Mucosa of stomach (tissue), 1 donor: ENCODE data around the gene NMB.
"Not testable (repeated sequence)": the region's sequence is repeated elsewhere in the genome, so short reads cannot be mapped to it uniquely, and the experiment has no call there.

ENCODE experiments used
- H3K27me3 ChIP-seq: one replicate; pipeline ENCODE4 v1.7.0; 2013; ENCODE audit warnings: mild to moderate bottlenecking, low read length; ENCODE audit not compliant: control insufficient read depth, insufficient read depth
- H3K36me3 ChIP-seq: one replicate; pipeline ENCODE4 v1.7.0; 2013; ENCODE audit warnings: low read length; ENCODE audit not compliant: control insufficient read depth, insufficient read depth
- H3K4me1 ChIP-seq: one replicate; pipeline ENCODE4 v1.7.0; 2013; ENCODE audit warnings: mild to moderate bottlenecking, low read length; ENCODE audit not compliant: control insufficient read depth, insufficient read depth
- H3K4me3 ChIP-seq: one replicate; pipeline ENCODE4 v1.7.0; 2013; ENCODE audit warnings: low read length
- H3K9ac ChIP-seq: one replicate; pipeline ENCODE4 v1.7.0; 2013; ENCODE audit warnings: mild to moderate bottlenecking, low read length, moderate library complexity
- H3K9me3 ChIP-seq: one replicate; pipeline ENCODE4 v1.7.0; 2013; ENCODE audit warnings: mild to moderate bottlenecking, low read length, moderate library complexity; ENCODE audit not compliant: control insufficient read depth
- donor health status: Pancreatic carcinoma.

NMB gene

GRCh38 chr15:84653584-84653909 is 4.5 kb downstream of the NMB start:
- Histone ChIP-seq H3K9me3 (no peaks in the 10 kb centered on the region), H3K27me3 (no peaks in the 10 kb centered on the region), H3K9ac (peak overlapping the region; percentile 76), H3K4me1 (peaks cover 29% of the 10 kb centered on the region), H3K4me3 (peak overlapping the region; percentile 81), H3K36me3 (peaks cover 9% of the 10 kb centered on the region)

GRCh38 chr15:84649706-84650105 is 8.3 kb downstream of the NMB start:
- Histone ChIP-seq H3K4me3 (no peak overlapping the region), H3K36me3 (peaks cover 29% of the 10 kb centered on the region), H3K9ac (no peak overlapping the region)

DNA sequence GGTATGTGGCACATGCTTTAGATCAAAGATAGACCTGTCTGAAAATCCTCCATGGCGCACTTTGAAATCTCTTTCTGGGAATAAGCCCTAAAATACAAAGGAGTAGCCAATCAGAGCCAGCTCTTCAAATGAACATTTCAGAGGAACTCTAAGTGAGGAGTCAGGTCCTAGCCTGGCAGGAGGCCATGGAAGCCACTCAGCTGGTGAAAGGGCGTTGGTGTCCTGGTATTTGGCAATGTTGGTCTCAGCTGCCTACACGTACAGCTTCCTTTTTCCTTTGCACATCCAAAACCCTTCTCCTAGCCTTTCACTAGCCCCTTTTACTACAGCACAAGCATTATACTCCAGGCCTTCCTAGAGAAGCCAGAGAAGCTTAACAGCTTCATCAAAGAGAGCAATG is 9.5 kb downstream of the NMB start:
- Histone ChIP-seq H3K27me3 (no peaks in the 10 kb centered on the region), H3K9ac (no peak overlapping the region), H3K4me3 (no peak overlapping the region), H3K9me3 (no peaks in the 10 kb centered on the region), H3K36me3 (peaks cover 29% of the 10 kb centered on the region), H3K4me1 (peaks cover 10% of the 10 kb centered on the region)

More at GRCh38 chr15:84649706-84650105, 8.3 kb downstream of the NMB start:
- Histone ChIP-seq H3K9me3 (no peaks in the 10 kb centered on the region), H3K27me3 (no peaks in the 10 kb centered on the region), H3K4me1 (peaks cover 12% of the 10 kb centered on the region)

DNA sequence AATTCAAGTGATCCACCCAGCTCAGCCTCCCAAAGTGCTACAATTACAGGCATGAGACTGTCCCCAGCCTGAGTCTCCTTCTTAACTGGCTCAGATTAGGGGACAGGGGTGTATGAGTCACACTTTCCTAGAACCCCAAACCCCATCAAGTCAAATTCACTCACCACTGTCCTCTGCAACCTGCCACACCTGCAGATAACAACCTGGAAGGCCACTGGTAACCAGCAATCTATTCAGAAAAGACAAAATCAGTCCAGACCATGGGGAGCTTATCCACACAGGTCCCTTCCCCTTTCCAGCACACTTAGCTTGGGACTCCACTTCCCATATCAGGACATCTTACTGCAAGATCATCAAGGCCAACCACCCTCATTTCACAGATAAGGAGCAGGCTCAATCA is 10.3 kb downstream of the NMB start:
- no peak overlapping the region for H3K9ac ChIP-seq
- H3K4me3 ChIP-seq: no peak overlapping the region
- no peaks in the 10 kb centered on the region for H3K27me3 ChIP-seq
- H3K36me3 ChIP-seq: peaks cover 29% of the 10 kb centered on the region
- no peaks in the 10 kb centered on the region for H3K9me3 ChIP-seq
- H3K4me1 ChIP-seq: peaks cover 2% of the 10 kb centered on the region

- Histone ChIP-seq H3K4me3 (no peak overlapping the region), H3K27me3 (no peaks in the 10 kb centered on the region), H3K4me1 (no peaks in the 10 kb centered on the region), H3K9ac (no peak overlapping the region), H3K36me3 (peaks cover 29% of the 10 kb centered on the region), H3K9me3 (no peaks in the 10 kb centered on the region)
Observed at GRCh38 chr15:84645997-84646396, 12.0 kb downstream of the NMB start.

- no peak overlapping the region for H3K4me3 ChIP-seq
- no peak overlapping the region for H3K9ac ChIP-seq
- H3K36me3 ChIP-seq: peaks cover 32% of the 10 kb centered on the region
- H3K27me3 ChIP-seq: no peaks in the 10 kb centered on the region
- no peaks in the 10 kb centered on the region for H3K9me3 ChIP-seq
- no peaks in the 10 kb centered on the region for H3K4me1 ChIP-seq
Observed at GRCh38 chr15:84645496-84645895, 12.5 kb downstream of the NMB start.

DNA sequence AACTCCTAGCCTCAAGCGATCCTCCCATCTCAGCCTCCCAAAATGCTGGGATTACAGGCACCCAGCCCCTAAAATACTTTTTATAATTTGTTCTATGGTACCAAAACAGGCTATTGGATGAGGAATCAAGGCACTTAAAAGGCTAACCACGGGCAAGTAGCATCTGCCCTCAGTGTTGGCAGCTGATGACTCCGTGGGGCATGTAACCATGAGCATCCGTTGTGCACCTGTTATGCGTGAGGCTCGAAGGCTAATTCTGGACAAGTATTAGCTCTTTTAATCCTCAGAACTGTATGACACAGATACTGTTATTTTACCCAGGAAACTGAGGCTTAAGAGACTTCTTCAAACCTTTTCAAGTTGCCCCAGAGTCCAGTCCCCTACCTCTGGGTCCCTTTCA is 14.2 kb downstream of the NMB start:
- no peaks in the 10 kb centered on the region for H3K27me3 ChIP-seq
- H3K36me3 ChIP-seq: peaks cover 26% of the 10 kb centered on the region
- H3K9ac ChIP-seq: no peak overlapping the region
- H3K4me3 ChIP-seq: no peak overlapping the region
- H3K9me3 ChIP-seq: no peaks in the 10 kb centered on the region
- H3K4me1 ChIP-seq: no peaks in the 10 kb centered on the region

DNA sequence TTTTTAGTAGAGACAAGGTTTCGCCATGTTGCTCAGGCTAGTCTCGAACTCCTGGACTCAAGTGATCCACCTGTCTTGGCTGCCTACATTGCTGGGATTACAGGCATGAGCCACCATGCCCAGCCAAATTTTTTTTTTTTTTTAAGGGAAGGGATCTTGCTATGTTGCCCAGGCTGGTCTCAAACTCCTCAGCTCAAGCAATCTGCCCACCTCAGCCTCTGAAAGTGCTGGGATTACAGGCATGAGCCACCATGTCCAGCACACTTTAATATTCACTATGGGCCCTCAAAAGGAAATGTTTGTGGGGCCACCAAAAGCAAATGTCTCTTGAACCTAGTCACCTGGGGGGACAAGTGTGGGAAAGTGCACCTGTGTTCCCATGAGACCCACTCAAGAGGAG is 15.4 kb downstream of the NMB start:
- H3K4me1 ChIP-seq, H3K9ac ChIP-seq, H3K4me3 ChIP-seq, H3K9me3 ChIP-seq, H3K27me3 ChIP-seq: not testable (repeated sequence)
- H3K36me3 ChIP-seq: peaks cover 14% of the 10 kb centered on the region

GRCh38 chr15:84641871-84642270 is 16.1 kb downstream of the NMB start:
- H3K9ac ChIP-seq, H3K4me1 ChIP-seq, H3K4me3 ChIP-seq, H3K27me3 ChIP-seq, H3K9me3 ChIP-seq: not testable (repeated sequence)
- H3K36me3 ChIP-seq: peaks cover 11% of the 10 kb centered on the region

DNA sequence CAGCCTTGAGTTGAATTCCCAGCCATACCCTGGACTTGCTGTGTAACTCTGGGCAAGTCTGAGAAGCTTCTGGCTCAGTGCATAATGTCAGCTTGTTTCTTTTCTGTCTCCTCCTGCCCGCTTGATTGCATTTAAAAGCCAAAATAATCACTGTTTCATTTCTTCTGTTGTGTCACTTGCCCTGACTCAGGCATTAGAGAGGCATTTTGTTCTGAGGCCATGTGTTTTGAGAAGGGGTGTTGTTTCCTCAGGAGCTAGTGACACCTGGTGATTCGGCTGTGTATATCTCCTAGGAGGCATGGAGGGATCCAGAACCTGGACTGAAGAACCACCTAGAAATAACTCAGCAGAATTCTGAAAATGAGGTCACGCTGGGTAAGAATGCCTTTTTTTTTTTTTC is 19.9 kb downstream of the NMB start:
- Histone ChIP-seq H3K4me3 (no peak overlapping the region), H3K27me3 (no peaks in the 10 kb centered on the region), H3K9me3 (no peaks in the 10 kb centered on the region), H3K36me3 (peaks cover 3% of the 10 kb centered on the region), H3K4me1 (peaks cover 1% of the 10 kb centered on the region), H3K9ac (no peak overlapping the region)

DNA sequence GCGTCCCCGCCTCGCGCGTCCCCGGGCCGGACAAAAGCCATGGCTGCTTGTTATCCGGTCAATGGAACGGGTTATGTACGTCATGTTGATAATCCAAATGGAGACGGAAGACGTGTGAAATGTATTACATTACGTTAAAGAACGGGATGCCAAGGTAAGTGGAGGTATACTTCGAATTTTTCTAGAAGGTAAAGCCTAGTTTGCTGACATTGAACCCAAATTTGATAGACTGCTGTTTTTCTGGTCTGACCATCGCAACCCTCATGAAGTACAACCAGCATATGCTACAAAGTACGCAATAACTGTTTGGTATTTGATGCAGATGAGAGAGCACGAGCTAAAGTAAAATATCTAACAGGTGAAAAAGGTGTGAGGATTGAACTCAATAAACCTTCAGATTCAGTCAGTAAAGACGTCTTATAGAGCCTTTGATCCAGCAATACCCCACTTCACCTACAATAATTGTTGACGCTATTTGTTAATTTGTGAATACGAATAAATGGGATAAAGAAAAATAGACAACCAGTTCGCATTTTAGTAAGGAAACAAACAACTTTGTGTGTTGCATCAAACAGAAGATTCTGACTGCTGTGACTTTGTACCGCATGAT is 23.7 kb downstream of the NMB start:
- peaks cover 23% of the 10 kb centered on the region for H3K4me1 ChIP-seq
- H3K9me3 ChIP-seq: no peaks in the 10 kb centered on the region
- H3K9ac ChIP-seq: peak overlapping the region; percentile 78

DNA sequence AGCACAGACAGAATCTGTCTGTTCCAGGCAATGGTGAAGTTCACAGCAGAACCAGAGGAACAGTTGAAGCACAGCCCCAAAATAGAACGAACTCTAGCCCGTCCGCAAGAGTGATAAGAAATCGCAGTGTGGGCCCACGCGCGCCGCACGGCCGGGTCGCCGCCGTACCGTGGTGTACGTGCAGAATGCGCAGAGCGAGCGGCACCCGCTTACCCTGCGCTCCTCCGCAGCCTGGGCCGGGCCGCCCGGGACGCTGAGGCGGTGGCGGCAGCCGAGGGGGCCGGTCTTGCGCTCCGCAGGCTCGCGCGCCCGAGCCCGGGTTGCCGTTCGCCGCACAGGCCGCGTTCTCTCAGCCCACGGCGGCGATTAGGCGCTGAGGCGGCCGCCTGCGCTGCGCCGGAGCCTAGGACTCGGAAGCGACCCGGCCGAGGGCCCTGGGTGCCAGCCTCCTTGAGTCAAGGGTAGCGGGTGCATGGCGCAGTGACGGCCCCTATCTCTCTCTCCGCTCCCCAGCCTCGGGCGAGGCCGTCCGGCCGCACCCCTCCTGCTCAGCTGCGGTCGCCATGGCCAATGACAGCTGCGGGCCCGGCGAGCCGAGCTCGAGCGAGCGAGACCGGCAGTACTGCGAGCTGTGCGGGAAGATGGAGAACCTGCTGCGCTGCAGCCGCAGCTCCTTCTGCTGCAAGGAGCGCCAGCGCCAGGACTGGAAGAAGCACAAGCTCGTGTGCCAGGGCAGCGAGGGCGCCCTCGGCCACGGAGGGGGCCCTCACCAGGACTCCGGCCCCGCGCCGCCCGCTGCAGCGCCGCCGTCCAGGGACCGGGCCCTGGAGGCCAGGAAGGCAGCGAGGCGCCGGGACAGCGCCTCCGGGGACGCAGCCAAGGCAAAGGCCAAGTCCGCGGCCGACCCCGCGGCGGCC is 24.4 kb downstream of the NMB start:
- H3K9me3 ChIP-seq: no peaks in the 10 kb centered on the region
- peak overlapping the region; percentile 68 for H3K4me3 ChIP-seq
- H3K36me3 ChIP-seq: no peaks in the 10 kb centered on the region
- H3K27me3 ChIP-seq: no peaks in the 10 kb centered on the region
- H3K4me1 ChIP-seq: peaks cover 23% of the 10 kb centered on the region
- peak overlapping the region; percentile 78 for H3K9ac ChIP-seq

More for the DNA sequence above, 23.7 kb downstream of the NMB start:
- no peaks in the 10 kb centered on the region for H3K36me3 ChIP-seq
- peak overlapping the region; percentile 68 for H3K4me3 ChIP-seq
- H3K27me3 ChIP-seq: no peaks in the 10 kb centered on the region
